Uterus (tissue), 4 donors: Measurements from ENCODE around the gene TRPC5OS. TPM values are rescaled to one million over a fixed set of nuclear protein-coding genes. Genes with fewer than 3 reads are reported as not detected.

Experiments used
- DNase-seq, 2 donors: peaks; one replicate each; pipeline ENCODE4 v3.0.0-alpha.2; 2019 to 2020
- H3K27ac ChIP-seq, 2 donors: fragments of 200-600 bp; sonication (generic); 1 replicate in 1 of 2; 2 replicates in 1 of 2; pipeline ENCODE4 v1.5.1; 2016 to 2018
- H3K27me3 ChIP-seq, 2 donors: fragments of 200-600 bp; sonication (generic); one replicate each; pipeline ENCODE4 v1.5.1; 2018 to 2019; ENCODE audit warnings: control low read depth in 1 of 2
- H3K36me3 ChIP-seq, 2 donors: fragments of 200-600 bp; sonication (generic); one replicate each; pipeline ENCODE4 v1.5.1; 2019; ENCODE audit warnings: control low read depth in 1 of 2
- H3K4me1 ChIP-seq, 2 donors: fragments of 200-600 bp; sonication (generic); one replicate each; pipeline ENCODE4 v1.5.1; 2018 to 2019; ENCODE audit warnings: control low read depth in 1 of 2
- H3K4me3 ChIP-seq, 2 donors: fragments of 200-600 bp; sonication (generic); 1 replicate in 1 of 2; 2 replicates in 1 of 2; pipeline ENCODE4 v1.5.1; 2018 to 2019; ENCODE audit warnings: mild to moderate bottlenecking in 1 of 2
- H3K9me3 ChIP-seq, 2 donors: fragments of 200-600 bp; sonication (generic); one replicate each; pipeline ENCODE4 v1.5.1; 2019; ENCODE audit warnings: control low read depth in 1 of 2
- POLR2A ChIP-seq, 2 donors: fragments of 450-650 bp; IDR thresholded peaks; one replicate each; pipeline ENCODE4 v1.6.1; 2016; ENCODE audit warnings: antibody characterized with exemption in 2 of 2, mild to moderate bottlenecking in 1 of 2, moderate library complexity in 1 of 2
- intact Hi-C: fragments of 100-400 bp; cut with DNase I; formaldehyde crosslinking; loops from one replicate; pipeline ENCODE4 v1.15.1; 2023; ENCODE audit warnings: low total_unique reads
- total RNA-seq, 4 donors: library from RNA; depleted of rRNA in 3 of 4; stranded (reverse); fragments of >200 nt in 3 of 4; gene quantifications; one replicate each; pipeline versions ENCODE4 v1.1.0 to v1.2.4, GENCODE V29; 2014 to 2023
- TF ChIP-seq, protein P1 (sequence below), 4 experiments: fragments of 200-600 bp in 2 of 4; fragments of 450-650 bp in 2 of 4; sonication (generic) in 2 of 4; IDR thresholded peaks; one replicate each; pipeline ENCODE4 v1.5.1; 2016 to 2019; ENCODE audit warnings: antibody characterized with exemption in 4 of 4, mild to moderate bottlenecking in 2 of 4, moderate library complexity in 1 of 4
- donor health status: DM: yes; HTN: yes; CAD: no.

Gene TRPC5OS
- total RNA-seq, 4 donors from 2014 or later: not detected

GRCh38 chrX:111876646-111877045 lies 665 bp downstream of the TRPC5OS start:
- Histone ChIP-seq H3K4me3 (no peak overlapping the region), H3K27ac (no peak overlapping the region), H3K9me3 (no peaks in the 10 kb centered on the region), H3K27me3 (no peaks in the 10 kb centered on the region), H3K4me1 (no peaks in the 10 kb centered on the region), H3K36me3 (no peaks in the 10 kb centered on the region)
- TF ChIP-seq POLR2A (IDR thresholded peaks at IDR 0.05): no peak
- intact Hi-C loops: no loop called here
- no peak for DNase-seq

DNA sequence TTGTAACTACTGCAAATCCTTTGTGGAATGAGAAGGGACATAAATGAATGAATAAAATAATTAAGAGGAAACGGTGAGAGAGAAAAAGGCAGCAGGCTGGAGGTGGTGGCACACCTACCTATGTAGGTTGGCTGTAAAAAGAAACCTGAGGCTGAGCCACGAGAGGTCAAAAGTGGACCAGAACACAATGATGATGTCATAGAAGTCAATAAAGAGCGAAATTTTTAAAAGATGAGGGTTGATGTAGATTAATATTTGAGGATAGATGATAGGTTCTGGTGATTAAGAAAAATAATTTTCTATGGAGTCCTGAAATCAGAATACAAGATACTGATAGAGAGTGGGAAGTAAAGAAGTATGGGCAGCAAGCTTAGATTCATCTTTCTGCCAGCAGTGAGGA lies 1.7 kb downstream of the TRPC5OS start:
- no peak for DNase-seq
- H3K36me3 ChIP-seq: no peaks in the 10 kb centered on the region
- H3K4me1 ChIP-seq: no peaks in the 10 kb centered on the region
- intact Hi-C loops: no loop called here
- no peaks in the 10 kb centered on the region for H3K9me3 ChIP-seq
- no peaks in the 10 kb centered on the region for H3K27me3 ChIP-seq
- H3K27ac ChIP-seq: no peak overlapping the region
- no peak overlapping the region for H3K4me3 ChIP-seq
- no peak for TF ChIP-seq POLR2A (IDR thresholded peaks at IDR 0.05)
- TF ChIP-seq, protein P1, sequence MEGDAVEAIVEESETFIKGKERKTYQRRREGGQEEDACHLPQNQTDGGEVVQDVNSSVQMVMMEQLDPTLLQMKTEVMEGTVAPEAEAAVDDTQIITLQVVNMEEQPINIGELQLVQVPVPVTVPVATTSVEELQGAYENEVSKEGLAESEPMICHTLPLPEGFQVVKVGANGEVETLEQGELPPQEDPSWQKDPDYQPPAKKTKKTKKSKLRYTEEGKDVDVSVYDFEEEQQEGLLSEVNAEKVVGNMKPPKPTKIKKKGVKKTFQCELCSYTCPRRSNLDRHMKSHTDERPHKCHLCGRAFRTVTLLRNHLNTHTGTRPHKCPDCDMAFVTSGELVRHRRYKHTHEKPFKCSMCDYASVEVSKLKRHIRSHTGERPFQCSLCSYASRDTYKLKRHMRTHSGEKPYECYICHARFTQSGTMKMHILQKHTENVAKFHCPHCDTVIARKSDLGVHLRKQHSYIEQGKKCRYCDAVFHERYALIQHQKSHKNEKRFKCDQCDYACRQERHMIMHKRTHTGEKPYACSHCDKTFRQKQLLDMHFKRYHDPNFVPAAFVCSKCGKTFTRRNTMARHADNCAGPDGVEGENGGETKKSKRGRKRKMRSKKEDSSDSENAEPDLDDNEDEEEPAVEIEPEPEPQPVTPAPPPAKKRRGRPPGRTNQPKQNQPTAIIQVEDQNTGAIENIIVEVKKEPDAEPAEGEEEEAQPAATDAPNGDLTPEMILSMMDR (IDR thresholded peaks at IDR 0.05): no peak

GRCh38 chrX:111880735-111881134 lies 4.8 kb downstream of the TRPC5OS start:
- no peak overlapping the region for H3K27ac ChIP-seq

DNA sequence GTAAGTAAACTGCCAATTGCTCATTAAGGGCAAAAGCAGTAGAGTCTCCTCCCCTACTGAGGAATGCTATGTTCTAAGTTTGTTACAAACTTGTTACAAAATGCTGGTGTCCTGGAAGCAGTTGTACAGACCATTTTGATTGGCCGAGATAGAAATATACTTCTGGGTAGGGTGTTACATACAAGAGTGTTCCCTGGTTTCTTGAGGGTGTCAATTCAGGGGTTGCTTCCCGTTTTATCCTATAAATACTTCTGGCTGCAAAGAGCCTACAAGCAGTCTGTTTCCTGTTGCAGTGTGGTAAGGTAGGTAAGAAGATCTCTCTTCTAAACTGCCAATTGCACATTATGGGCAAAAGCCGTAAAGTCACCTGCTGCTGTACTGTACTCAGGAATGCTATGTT lies 5.7 kb downstream of the TRPC5OS start:
- intact Hi-C loops: no loop called here

More at GRCh38 chrX:111880735-111881134, 4.8 kb downstream of the TRPC5OS start:
- Histone ChIP-seq H3K27me3 (no peaks in the 10 kb centered on the region), H3K4me3 (no peak overlapping the region), H3K9me3 (no peaks in the 10 kb centered on the region), H3K36me3 (no peaks in the 10 kb centered on the region), H3K4me1 (no peaks in the 10 kb centered on the region)
- DNase-seq: no peak
- TF ChIP-seq POLR2A (IDR thresholded peaks at IDR 0.05): no peak
- TF ChIP-seq, protein P1 (IDR thresholded peaks at IDR 0.05): no peak
- intact Hi-C loops: no loop called here

DNA sequence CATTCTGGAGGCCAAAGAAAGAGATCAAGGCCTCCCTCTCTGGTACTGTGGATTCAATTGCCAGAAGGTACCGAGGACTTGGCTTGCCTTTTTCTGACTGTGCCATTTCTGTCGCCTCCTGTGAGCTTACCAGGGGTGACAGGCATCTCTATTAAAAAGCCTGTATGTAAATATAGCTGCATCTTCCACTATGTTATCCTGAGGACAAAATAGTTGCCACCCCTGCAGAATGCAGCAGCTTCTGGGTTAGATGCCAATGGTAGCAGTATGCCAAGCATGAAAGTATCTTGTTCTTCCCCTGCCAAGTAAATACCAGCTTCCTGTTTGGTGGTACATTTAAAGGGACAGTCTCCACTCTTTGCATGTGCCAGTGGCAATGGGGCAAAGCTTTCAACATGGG lies 10.7 kb downstream of the TRPC5OS start:
- intact Hi-C loops: no loop called here

More for the DNA sequence above, 5.7 kb downstream of the TRPC5OS start:
- Histone ChIP-seq H3K36me3 (no peaks in the 10 kb centered on the region), H3K4me3 (no peak overlapping the region), H3K27me3 (no peaks in the 10 kb centered on the region), H3K4me1 (no peaks in the 10 kb centered on the region), H3K9me3 (no peaks in the 10 kb centered on the region), H3K27ac (no peak overlapping the region)
- TF ChIP-seq POLR2A (IDR thresholded peaks at IDR 0.05): no peak
- TF ChIP-seq, protein P1 (IDR thresholded peaks at IDR 0.05): no peak
- DNase-seq: no peak

More for the DNA sequence above, 10.7 kb downstream of the TRPC5OS start:
- TF ChIP-seq, protein P1 (IDR thresholded peaks at IDR 0.05): no peak
- no peak for TF ChIP-seq POLR2A (IDR thresholded peaks at IDR 0.05)
- no peak overlapping the region for H3K4me3 ChIP-seq
- H3K9me3 ChIP-seq: no peaks in the 10 kb centered on the region
- H3K27ac ChIP-seq: no peak overlapping the region
- H3K36me3 ChIP-seq: no peaks in the 10 kb centered on the region
- DNase-seq: no peak
- H3K4me1 ChIP-seq: no peaks in the 10 kb centered on the region
- H3K27me3 ChIP-seq: no peaks in the 10 kb centered on the region
